ENCODE measurements around the gene KCNMB2.
"Not testable (repeated sequence)": the region's sequence is repeated elsewhere in the genome, so short reads cannot be mapped to it uniquely, and the experiment has no call there.

Gene KCNMB2

GRCh38 chr3:178513546-178514380 lies 22.5 kb upstream of the KCNMB2 start:
- Mint-ChIP-seq H3K27ac (no peak overlapping the region), H3K4me1 (no peaks in the 10 kb centered on the region), H3K27me3 (peaks cover 4% of the 10 kb centered on the region), H3K4me3 (no peak overlapping the region), H3K9me3 (no peaks in the 10 kb centered on the region)
- ATAC-seq (no peak), DNase-seq (no peak)

GRCh38 chr3:178514401-178514800 lies 21.8 kb upstream of the KCNMB2 start:
- Mint-ChIP-seq H3K27ac (no peak overlapping the region), H3K9me3 (no peaks in the 10 kb centered on the region), H3K4me3 (no peak overlapping the region), H3K27me3 (peaks cover 8% of the 10 kb centered on the region), H3K4me1 (no peaks in the 10 kb centered on the region)
- DNase-seq (no peak), ATAC-seq (no peak)

- not testable (repeated sequence) for H3K4me3 Mint-ChIP-seq
Observed at GRCh38 chr3:178515076-178515744, 21.0 kb upstream of the KCNMB2 start.

GRCh38 chr3:178517665-178518334 lies 18.4 kb upstream of the KCNMB2 start:
- Mint-ChIP-seq H3K27me3 (peaks cover 8% of the 10 kb centered on the region), H3K27ac (no peak overlapping the region), H3K9me3 (no peaks in the 10 kb centered on the region), H3K4me1 (no peaks in the 10 kb centered on the region), H3K4me3 (no peak overlapping the region)
- ATAC-seq (no peak), DNase-seq (no peak)

More at GRCh38 chr3:178515076-178515744, 21.0 kb upstream of the KCNMB2 start:
- H3K9me3 Mint-ChIP-seq, ATAC-seq, H3K4me1 Mint-ChIP-seq, H3K27me3 Mint-ChIP-seq, H3K27ac Mint-ChIP-seq, DNase-seq: not testable (repeated sequence)

- H3K27ac Mint-ChIP-seq: no peak overlapping the region
- ATAC-seq (no peak), DNase-seq (no peak)
- H3K4me3 Mint-ChIP-seq: no peak overlapping the region
- H3K9me3 Mint-ChIP-seq: no peaks in the 10 kb centered on the region
- H3K27me3 Mint-ChIP-seq: peaks cover 8% of the 10 kb centered on the region
- no peaks in the 10 kb centered on the region for H3K4me1 Mint-ChIP-seq
Observed at GRCh38 chr3:178518660-178519396, 17.4 kb upstream of the KCNMB2 start.

GRCh38 chr3:178519701-178520100 lies 16.5 kb upstream of the KCNMB2 start:
- Mint-ChIP-seq H3K4me1 (no peaks in the 10 kb centered on the region), H3K27ac (no peak overlapping the region)

GRCh38 chr3:178520451-178520850 lies 15.8 kb upstream of the KCNMB2 start:
- ATAC-seq: no peak
- peaks cover 0 to 1% of the 10 kb centered on the region in 2 donors for H3K9me3 Mint-ChIP-seq

More at GRCh38 chr3:178519701-178520100, 16.5 kb upstream of the KCNMB2 start:
- ATAC-seq (no peak), DNase-seq (no peak)
- H3K27me3 Mint-ChIP-seq: peaks cover 8% of the 10 kb centered on the region
- no peaks in the 10 kb centered on the region for H3K9me3 Mint-ChIP-seq
- no peak overlapping the region for H3K4me3 Mint-ChIP-seq

GRCh38 chr3:178522200-178523052 lies 13.8 kb upstream of the KCNMB2 start:
- H3K4me1 Mint-ChIP-seq: no peaks in the 10 kb centered on the region
- no peak overlapping the region for H3K27ac Mint-ChIP-seq
- ATAC-seq: no peak
- no peak for DNase-seq
- H3K9me3 Mint-ChIP-seq: peaks cover 0 to 4% of the 10 kb centered on the region in 2 donors
- no peak overlapping the region for H3K4me3 Mint-ChIP-seq
- peaks cover 8% of the 10 kb centered on the region for H3K27me3 Mint-ChIP-seq

More at GRCh38 chr3:178520451-178520850, 15.8 kb upstream of the KCNMB2 start:
- Mint-ChIP-seq H3K4me3 (no peak overlapping the region), H3K27me3 (peaks cover 8% of the 10 kb centered on the region), H3K4me1 (no peaks in the 10 kb centered on the region), H3K27ac (no peak overlapping the region)
- no peak for DNase-seq

- Mint-ChIP-seq H3K9me3 (peaks cover 0 to 4% of the 10 kb centered on the region in 2 donors), H3K27ac (no peak overlapping the region), H3K4me3 (no peak overlapping the region), H3K4me1 (no peaks in the 10 kb centered on the region), H3K27me3 (no peaks in the 10 kb centered on the region)
- ATAC-seq (no peak), DNase-seq (no peak)
Observed at GRCh38 chr3:178525251-178525650, 11.0 kb upstream of the KCNMB2 start.

GRCh38 chr3:178526291-178526690 lies 9.9 kb upstream of the KCNMB2 start:
- no peak for DNase-seq
- no peak overlapping the region for H3K4me3 Mint-ChIP-seq
- no peaks in the 10 kb centered on the region for H3K4me1 Mint-ChIP-seq
- no peaks in the 10 kb centered on the region for H3K27me3 Mint-ChIP-seq
- H3K9me3 Mint-ChIP-seq: peaks cover 3 to 4% of the 10 kb centered on the region in 2 donors
- no peak for ATAC-seq
- no peak overlapping the region for H3K27ac Mint-ChIP-seq

- DNase-seq (no peak), ATAC-seq (no peak)
- Mint-ChIP-seq H3K4me3 (no peak overlapping the region), H3K4me1 (no peaks in the 10 kb centered on the region), H3K27me3 (no peaks in the 10 kb centered on the region), H3K27ac (no peak overlapping the region), H3K9me3 (peaks cover 4 to 7% of the 10 kb centered on the region in 2 donors)
Observed at GRCh38 chr3:178527981-178528380, 8.3 kb upstream of the KCNMB2 start.

GRCh38 chr3:178529606-178530225 lies 6.5 kb upstream of the KCNMB2 start:
- Mint-ChIP-seq H3K4me1 (no peaks in the 10 kb centered on the region), H3K27ac (no peak overlapping the region), H3K9me3 (peaks cover 4 to 7% of the 10 kb centered on the region in 2 donors), H3K4me3 (no peak overlapping the region), H3K27me3 (peaks cover 2% of the 10 kb centered on the region)
- ATAC-seq: no peak
- DNase-seq: no peak

- no peak overlapping the region for H3K4me3 Mint-ChIP-seq
- no peak overlapping the region for H3K27ac Mint-ChIP-seq
- DNase-seq (no peak), ATAC-seq (no peak)
- H3K27me3 Mint-ChIP-seq: peaks cover 25% of the 10 kb centered on the region
- peaks cover 9% of the 10 kb centered on the region for H3K4me1 Mint-ChIP-seq
- peaks cover 0 to 7% of the 10 kb centered on the region in 2 donors for H3K9me3 Mint-ChIP-seq
Observed at GRCh38 chr3:178532476-178532875, 3.8 kb upstream of the KCNMB2 start.

- H3K27ac Mint-ChIP-seq: no peak overlapping the region
- H3K4me3 Mint-ChIP-seq: no peak overlapping the region
- peaks cover 39% of the 10 kb centered on the region for H3K27me3 Mint-ChIP-seq
Observed at GRCh38 chr3:178537122-178537705, 978 bp downstream of the KCNMB2 start.

More at GRCh38 chr3:178537122-178537705, 978 bp downstream of the KCNMB2 start:
- Mint-ChIP-seq H3K9me3 (no peaks in the 10 kb centered on the region), H3K4me1 (peaks cover 9% of the 10 kb centered on the region)
- no peak for DNase-seq
- ATAC-seq: no peak
